Common myeloid progenitor, CD34-positive (primary cell): ENCODE measurements around the gene SKA2. TPM values are rescaled to one million over a fixed set of nuclear protein-coding genes. Genes with fewer than 3 reads are reported as not detected.

Experiments
- CTCF ChIA-PET: fragments of 350-600 bp; sonication (Branson Sonifier 250); formaldehyde crosslinking; loops from one replicate; lab custom pipeline; 2021; ENCODE audit warnings: antibody characterized with exemption; lab: Charles Lee
- POLR2A ChIA-PET: fragments of 350-600 bp; sonication (Branson Sonifier 250); formaldehyde crosslinking; loops from one replicate; lab custom pipeline; 2021; ENCODE audit warnings: antibody characterized with exemption; lab: Charles Lee
- DNase-seq, 3 donors: peaks; one replicate each; pipeline versions ENCODE4 v3.0.0 to v3.0.0-alpha.2; 2013
- H3K27ac ChIP-seq, 2 experiments: 1 replicate in 1 of 2; 2 replicates in 1 of 2; pipeline ENCODE4 v1.7.0; 2013; ENCODE audit warnings: inconsistent platforms in 2 of 2, low read length in 2 of 2, mild to moderate bottlenecking in 2 of 2, low read depth in 1 of 2, moderate library complexity in 1 of 2; ENCODE audit not compliant: severe bottlenecking in 2 of 2, insufficient read depth in 1 of 2, poor library complexity in 1 of 2
- H3K27me3 ChIP-seq, 5 experiments: replicated peaks in 2 of 5; 1 replicate in 3 of 5; 2 replicates in 2 of 5; pipeline versions ENCODE4 v1.6.1 to v1.7.0; 2013; ENCODE audit warnings: low read length in 4 of 5, mild to moderate bottlenecking in 2 of 5, moderate library complexity in 2 of 5, inconsistent platforms in 1 of 5; ENCODE audit not compliant: insufficient read depth in 5 of 5, control insufficient read depth in 4 of 5
- H3K36me3 ChIP-seq, 4 experiments: 1 replicate in 2 of 4; 2 replicates in 2 of 4; pipeline versions ENCODE4 v1.6.1 to v1.7.0; 2013; ENCODE audit warnings: low read length in 3 of 4, control low read depth in 1 of 4, mild to moderate bottlenecking in 1 of 4; ENCODE audit not compliant: control insufficient read depth in 4 of 4, insufficient read depth in 4 of 4
- H3K4me1 ChIP-seq, 4 experiments: 1 replicate in 3 of 4; 2 replicates in 1 of 4; pipeline versions ENCODE4 v1.6.1 to v1.7.1; 2013; ENCODE audit warnings: low read length in 3 of 4, mild to moderate bottlenecking in 3 of 4, control low read depth in 1 of 4, inconsistent platforms in 1 of 4, moderate library complexity in 1 of 4; ENCODE audit not compliant: control insufficient read depth in 4 of 4, insufficient read depth in 4 of 4; ENCODE audit errors: control extremely low read depth in 1 of 4
- H3K4me3 ChIP-seq, 7 experiments: 1 replicate in 4 of 7; 2 replicates in 3 of 7; pipeline versions ENCODE4 v1.5.1 to v1.7.0; 2013; ENCODE audit warnings: mild to moderate bottlenecking in 7 of 7, low read length in 6 of 7, moderate library complexity in 6 of 7, inconsistent platforms in 2 of 7, low read depth in 2 of 7, control low read depth in 1 of 7; ENCODE audit not compliant: insufficient read depth in 4 of 7, control insufficient read depth in 1 of 7; ENCODE audit errors: extremely low read depth in 1 of 7
- H3K9me3 ChIP-seq, 5 experiments: 1 replicate in 4 of 5; 2 replicates in 1 of 5; pipeline versions ENCODE4 v1.6.1 to v1.7.1; 2013; ENCODE audit warnings: low read length in 4 of 5, mild to moderate bottlenecking in 2 of 5, inconsistent platforms in 1 of 5, low read depth in 1 of 5, moderate library complexity in 1 of 5; ENCODE audit not compliant: control insufficient read depth in 4 of 5, insufficient read depth in 2 of 5; ENCODE audit errors: control extremely low read depth in 1 of 5
- WGBS: methylation state at CpG from one replicate; pipeline ENCODE4 v1.1.5; 2013; ENCODE audit not compliant: insufficient coverage; 5-methylcytosine and 5-hydroxymethylcytosine counted together
- polyA plus RNA-seq: library from polyadenylated mRNA; unstranded; fragments of 120-200 nt; gene quantifications from one replicate; pipeline ENCODE4 v1.2.1, GENCODE V29; 2013

The SKA2 gene
- polyA plus RNA-seq, result 25.6 TPM

GRCh38 chr17:59154721-59155438, at the start of gene SKA2:
TSS of gene SKA2 (minus strand) at chr17:59155186. CDS start at chr17:59155163, 23 bp downstream.
- H3K27me3 ChIP-seq, result no peaks in the 10 kb centered on the region
- peak within 1 kb of the TSS; percentile 80 to 94 for H3K27ac ChIP-seq
- H3K36me3 ChIP-seq, result no peaks in the 10 kb centered on the region
- WGBS, result 0% methylated on average over 25 of the region's 39 CpGs
- ChIA-PET CTCF (no interaction called here), POLR2A (interaction anchor here (0.6 to 1.0 kb wide), 4 partner anchors 11 to 496 kb away, joined by 3 read pairs; no protein-coding TSS in a partner anchor)
- no peaks in the 10 kb centered on the region for H3K9me3 ChIP-seq
- H3K4me3 ChIP-seq, result peak within 1 kb of the TSS; percentile 91 to 99 (median 97)
- peaks cover 10 to 51% (median 26%) of the 10 kb centered on the region in 4 experiments for H3K4me1 ChIP-seq
- peak in 1 of 3 donors; percentile 100 for DNase-seq

GRCh38 chr17:59202320-59202719, 47.3 kb upstream of the SKA2 start:
- no peak for DNase-seq
- Histone ChIP-seq H3K4me3 (no peak overlapping the region), H3K36me3 (peaks cover 5 to 38% (median 18%) of the 10 kb centered on the region in 4 experiments), H3K27me3 (no peaks in the 10 kb centered on the region), H3K27ac (no peak overlapping the region), H3K9me3 (no peaks in the 10 kb centered on the region), H3K4me1 (no peaks in the 10 kb centered on the region)
- 100% methylated on average over 1 of the region's 1 CpG for WGBS
- POLR2A ChIA-PET, result no interaction called here
- CTCF ChIA-PET, result no interaction called here

GRCh38 chr17:59199398-59199797, 44.4 kb upstream of the SKA2 start:
- peaks cover 13 to 51% (median 27%) of the 10 kb centered on the region in 4 experiments for H3K36me3 ChIP-seq
- CTCF ChIA-PET, result interaction anchor here (0.7 kb wide), 1 partner anchor 64 kb away, joined by 3 read pairs; no protein-coding TSS in a partner anchor
- H3K27ac ChIP-seq, result no peak overlapping the region
- H3K9me3 ChIP-seq, result no peaks in the 10 kb centered on the region
- no peak overlapping the region for H3K4me3 ChIP-seq
- no peaks in the 10 kb centered on the region for H3K4me1 ChIP-seq
- H3K27me3 ChIP-seq, result no peaks in the 10 kb centered on the region
- 93% methylated on average over 4 of the region's 4 CpGs for WGBS
- DNase-seq, result no peak
- POLR2A ChIA-PET, result no interaction called here

GRCh38 chr17:59193336-59193862, 38.4 kb upstream of the SKA2 start:
- H3K27ac ChIP-seq, result no peak overlapping the region
- H3K27me3 ChIP-seq, result no peaks in the 10 kb centered on the region
- CTCF ChIA-PET, result interaction anchor here (0.5 kb wide), 1 partner anchor 131 kb away, joined by 3 read pairs; no protein-coding TSS in a partner anchor
- H3K4me3 ChIP-seq, result no peak overlapping the region
- POLR2A ChIA-PET, result no interaction called here
- H3K36me3 ChIP-seq, result peaks cover 24 to 56% (median 37%) of the 10 kb centered on the region in 4 experiments
- H3K9me3 ChIP-seq, result no peaks in the 10 kb centered on the region
- 100% methylated on average over 1 of the region's 3 CpGs for WGBS
- no peak for DNase-seq
- no peaks in the 10 kb centered on the region for H3K4me1 ChIP-seq

GRCh38 chr17:59190806-59191205, 35.8 kb upstream of the SKA2 start:
- Histone ChIP-seq H3K36me3 (peaks cover 21 to 60% (median 37%) of the 10 kb centered on the region in 4 experiments), H3K27me3 (no peaks in the 10 kb centered on the region), H3K27ac (no peak overlapping the region), H3K9me3 (no peaks in the 10 kb centered on the region), H3K4me1 (no peaks in the 10 kb centered on the region), H3K4me3 (no peak overlapping the region)
- ChIA-PET CTCF (no interaction called here), POLR2A (no interaction called here)
- 94% methylated on average over 2 of the region's 2 CpGs for WGBS
- DNase-seq, result no peak

- H3K36me3 ChIP-seq, result peaks cover 2 to 43% (median 21%) of the 10 kb centered on the region in 4 experiments
- no peak overlapping the region for H3K4me3 ChIP-seq
- CTCF ChIA-PET, result no interaction called here
- POLR2A ChIA-PET, result no interaction called here
- no peaks in the 10 kb centered on the region for H3K4me1 ChIP-seq
- H3K27me3 ChIP-seq, result no peaks in the 10 kb centered on the region
- no peaks in the 10 kb centered on the region for H3K9me3 ChIP-seq
- 100% methylated on average over 1 of the region's 3 CpGs for WGBS
- H3K27ac ChIP-seq, result no peak overlapping the region
- no peak for DNase-seq
Measured at GRCh38 chr17:59186850-59187249, 31.9 kb upstream of the SKA2 start.

GRCh38 chr17:59185997-59186396, 31.0 kb upstream of the SKA2 start:
- Histone ChIP-seq H3K9me3 (no peaks in the 10 kb centered on the region), H3K27ac (no peak overlapping the region), H3K4me3 (no peak overlapping the region), H3K36me3 (peaks cover 2 to 37% (median 16%) of the 10 kb centered on the region in 4 experiments), H3K27me3 (no peaks in the 10 kb centered on the region), H3K4me1 (no peaks in the 10 kb centered on the region)
- no peak for DNase-seq
- POLR2A ChIA-PET, result no interaction called here
- CTCF ChIA-PET, result no interaction called here
